Measurements from ENCODE around the gene UQCRHL.

The UQCRHL gene

DNA sequence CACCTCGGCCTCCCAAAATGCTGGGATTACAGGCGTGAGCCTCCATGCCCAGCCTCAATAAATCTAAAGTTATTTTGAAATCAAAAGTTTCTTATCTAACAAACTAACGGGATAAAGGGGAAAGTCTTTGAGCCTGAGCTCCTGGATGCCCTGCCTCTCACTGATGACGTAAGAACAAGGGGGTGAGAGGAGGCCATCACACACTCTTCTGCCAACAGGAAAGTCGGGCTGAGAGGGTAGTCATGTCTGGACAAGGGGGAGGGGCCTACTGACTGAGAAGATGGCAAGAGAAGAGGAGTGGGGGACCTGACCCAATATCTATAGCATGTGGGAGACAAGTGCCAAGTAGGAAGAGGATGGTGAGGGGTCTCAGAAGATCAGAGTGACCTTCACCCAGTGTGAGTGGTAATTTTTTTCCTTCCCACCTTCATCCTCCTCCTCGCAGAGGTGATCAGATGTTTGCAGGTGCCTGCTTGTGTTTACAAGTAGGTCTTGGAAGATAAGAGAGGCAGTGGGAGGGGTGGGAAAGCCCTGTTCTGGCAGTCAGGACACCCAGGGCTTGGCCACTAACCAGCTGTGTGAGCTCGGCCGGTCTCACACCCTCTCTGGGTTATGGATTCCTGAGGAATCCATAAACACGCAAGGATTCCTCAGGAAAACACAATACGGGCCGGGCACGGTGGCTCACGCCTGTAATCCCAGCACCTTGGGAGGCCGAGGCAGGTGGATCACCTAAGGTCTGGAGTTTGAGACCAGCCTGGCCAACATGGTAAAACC lies 9.6 kb downstream of the UQCRHL start:
- Histone ChIP-seq H3K36me3 (no peaks in the 10 kb centered on the region), H3K4me1 (ENCODE audit: control insufficient read depth in 1 of 2, insufficient read depth in 1 of 2, low read depth in 1 of 2, low read length in 1 of 2) (no peaks in the 10 kb centered on the region), H3K27me3 (peaks cover 31% of the 10 kb centered on the region), H3K4me3 (ENCODE audit: low read depth in 1 of 2, low read length in 1 of 2) (no peak overlapping the region), H3K27ac (no peak overlapping the region), H3K9me3 (no peaks in the 10 kb centered on the region)
- TF ChIP-seq, protein P1, sequence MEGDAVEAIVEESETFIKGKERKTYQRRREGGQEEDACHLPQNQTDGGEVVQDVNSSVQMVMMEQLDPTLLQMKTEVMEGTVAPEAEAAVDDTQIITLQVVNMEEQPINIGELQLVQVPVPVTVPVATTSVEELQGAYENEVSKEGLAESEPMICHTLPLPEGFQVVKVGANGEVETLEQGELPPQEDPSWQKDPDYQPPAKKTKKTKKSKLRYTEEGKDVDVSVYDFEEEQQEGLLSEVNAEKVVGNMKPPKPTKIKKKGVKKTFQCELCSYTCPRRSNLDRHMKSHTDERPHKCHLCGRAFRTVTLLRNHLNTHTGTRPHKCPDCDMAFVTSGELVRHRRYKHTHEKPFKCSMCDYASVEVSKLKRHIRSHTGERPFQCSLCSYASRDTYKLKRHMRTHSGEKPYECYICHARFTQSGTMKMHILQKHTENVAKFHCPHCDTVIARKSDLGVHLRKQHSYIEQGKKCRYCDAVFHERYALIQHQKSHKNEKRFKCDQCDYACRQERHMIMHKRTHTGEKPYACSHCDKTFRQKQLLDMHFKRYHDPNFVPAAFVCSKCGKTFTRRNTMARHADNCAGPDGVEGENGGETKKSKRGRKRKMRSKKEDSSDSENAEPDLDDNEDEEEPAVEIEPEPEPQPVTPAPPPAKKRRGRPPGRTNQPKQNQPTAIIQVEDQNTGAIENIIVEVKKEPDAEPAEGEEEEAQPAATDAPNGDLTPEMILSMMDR (IDR thresholded peaks at IDR 0.05): no peak

DNA sequence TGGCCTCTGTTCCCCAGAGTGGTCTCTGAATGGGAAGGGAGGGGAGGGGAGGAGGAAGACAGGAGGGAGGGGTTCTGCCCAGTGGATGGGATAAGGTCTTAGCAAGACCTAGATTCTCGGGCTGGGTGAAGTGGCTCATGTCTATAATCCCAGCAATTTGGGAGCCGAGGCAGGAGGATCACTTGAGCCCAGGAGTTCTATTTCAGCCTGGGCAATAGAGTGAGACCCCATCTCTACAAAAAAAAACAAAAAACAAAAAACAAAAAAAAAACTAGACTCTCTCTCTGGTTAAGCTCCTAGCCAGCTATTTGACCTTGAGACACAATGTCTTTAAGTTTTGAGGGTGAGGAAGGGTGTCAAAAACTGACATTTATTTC lies 11.4 kb downstream of the UQCRHL start:
- no peaks in the 10 kb centered on the region for H3K9me3 ChIP-seq
- peaks cover 14% of the 10 kb centered on the region for H3K27me3 ChIP-seq
- H3K4me3 ChIP-seq (ENCODE audit: low read depth in 1 of 2, low read length in 1 of 2): no peak overlapping the region
- no peak overlapping the region for H3K27ac ChIP-seq
- no peaks in the 10 kb centered on the region for H3K36me3 ChIP-seq
- TF ChIP-seq, protein P1 (IDR thresholded peaks at IDR 0.05): no peak
- peaks cover 0 to 4% of the 10 kb centered on the region in 2 experiments for H3K4me1 ChIP-seq (ENCODE audit: control insufficient read depth in 1 of 2, insufficient read depth in 1 of 2, low read depth in 1 of 2, low read length in 1 of 2)

DNA sequence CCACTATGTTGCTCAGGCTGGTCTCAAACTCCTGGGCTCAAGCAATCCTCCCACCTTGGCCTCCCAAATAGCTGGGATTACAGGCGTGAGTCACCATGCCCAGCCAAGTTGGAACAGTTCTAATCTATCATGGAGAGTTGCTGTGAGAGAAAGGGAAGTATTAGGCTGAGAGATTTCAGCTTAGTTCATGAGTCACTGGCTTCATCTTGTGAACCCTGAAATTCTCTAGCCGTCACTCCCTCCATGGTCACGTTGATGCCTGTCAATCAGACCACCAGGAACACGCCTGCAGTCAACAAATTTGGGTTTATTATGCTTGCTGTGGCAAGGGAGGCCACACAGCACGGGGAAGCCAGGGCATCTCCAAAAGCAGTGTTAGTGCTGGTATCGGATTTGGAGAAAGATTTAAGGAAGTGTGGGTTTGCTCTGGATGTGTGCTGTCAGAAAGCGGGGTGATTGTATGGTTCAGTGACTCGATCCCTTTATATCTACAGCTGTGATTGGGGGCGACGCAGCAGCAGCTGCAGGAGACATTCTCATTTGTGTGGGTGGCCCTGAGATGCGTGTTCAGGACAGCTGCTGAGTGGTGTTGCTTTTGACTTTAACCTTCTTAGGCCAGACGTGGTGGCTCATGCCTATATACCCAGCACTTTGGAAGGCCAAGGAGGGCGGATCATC lies 18.7 kb downstream of the UQCRHL start:
- TF ChIP-seq, protein P1 (IDR thresholded peaks at IDR 0.05): no peak
- H3K9me3 ChIP-seq: no peaks in the 10 kb centered on the region
- H3K4me3 ChIP-seq (ENCODE audit: low read depth in 1 of 2, low read length in 1 of 2): no peak overlapping the region
- no peaks in the 10 kb centered on the region for H3K27me3 ChIP-seq
- peaks cover 0 to 4% of the 10 kb centered on the region in 2 experiments for H3K4me1 ChIP-seq (ENCODE audit: control insufficient read depth in 1 of 2, insufficient read depth in 1 of 2, low read depth in 1 of 2, low read length in 1 of 2)
- no peak overlapping the region for H3K27ac ChIP-seq
- H3K36me3 ChIP-seq: no peaks in the 10 kb centered on the region

DNA sequence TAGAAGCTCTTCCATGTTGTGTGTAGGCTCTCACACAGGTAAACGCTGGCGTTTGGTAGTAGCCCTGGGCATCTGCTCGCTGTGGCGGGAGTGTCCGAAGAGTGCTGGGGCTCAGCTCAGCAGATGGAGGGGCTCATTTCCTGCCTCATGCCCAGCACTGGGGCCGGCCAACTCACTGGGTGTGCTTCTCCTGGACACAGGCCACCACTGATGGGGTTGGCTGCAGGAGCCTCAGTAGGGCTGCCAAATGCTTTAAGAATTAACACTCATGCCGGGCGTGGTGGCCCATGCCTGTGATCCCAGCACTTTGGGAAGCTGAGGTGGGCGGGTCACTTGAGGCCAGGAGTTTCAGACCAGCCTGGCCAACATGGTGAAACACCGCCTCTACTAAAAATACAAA lies 20.9 kb downstream of the UQCRHL start:
- H3K9me3 ChIP-seq: no peaks in the 10 kb centered on the region
- H3K27me3 ChIP-seq: no peaks in the 10 kb centered on the region
- TF ChIP-seq, protein P1 (IDR thresholded peaks at IDR 0.05): no peak
- H3K27ac ChIP-seq: no peak overlapping the region
- no peak overlapping the region for H3K4me3 ChIP-seq (ENCODE audit: low read depth in 1 of 2, low read length in 1 of 2)
- H3K36me3 ChIP-seq: no peaks in the 10 kb centered on the region
- no peaks in the 10 kb centered on the region for H3K4me1 ChIP-seq (ENCODE audit: control insufficient read depth in 1 of 2, insufficient read depth in 1 of 2, low read depth in 1 of 2, low read length in 1 of 2)

DNA sequence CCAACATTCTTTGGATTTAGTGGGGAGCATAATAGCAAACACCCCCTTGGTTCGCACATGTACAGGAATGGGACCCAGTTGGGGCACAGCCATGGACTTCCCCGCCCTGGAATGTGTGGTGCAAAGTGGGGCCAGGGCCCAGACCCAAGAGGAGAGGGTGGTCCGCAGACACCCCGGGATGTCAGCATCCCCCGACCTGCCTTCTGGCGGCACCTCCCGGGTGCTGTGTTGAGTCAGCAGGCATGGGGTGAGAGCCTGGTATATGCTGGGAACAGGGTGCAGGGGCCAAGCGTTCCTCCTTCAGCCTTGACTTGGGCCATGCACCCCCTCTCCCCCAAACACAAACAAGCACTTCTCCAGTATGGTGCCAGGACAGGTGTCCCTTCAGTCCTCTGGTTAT lies 21.8 kb downstream of the UQCRHL start:
- Histone ChIP-seq H3K9me3 (no peaks in the 10 kb centered on the region), H3K36me3 (no peaks in the 10 kb centered on the region), H3K27me3 (no peaks in the 10 kb centered on the region), H3K27ac (no peak overlapping the region), H3K4me1 (ENCODE audit: control insufficient read depth in 1 of 2, insufficient read depth in 1 of 2, low read depth in 1 of 2, low read length in 1 of 2) (no peaks in the 10 kb centered on the region), H3K4me3 (ENCODE audit: low read depth in 1 of 2, low read length in 1 of 2) (no peak overlapping the region)
- TF ChIP-seq, protein P1 (IDR thresholded peaks at IDR 0.05): no peak
